Measurements from ENCODE around the gene CH25H.

Gene CH25H

DNA sequence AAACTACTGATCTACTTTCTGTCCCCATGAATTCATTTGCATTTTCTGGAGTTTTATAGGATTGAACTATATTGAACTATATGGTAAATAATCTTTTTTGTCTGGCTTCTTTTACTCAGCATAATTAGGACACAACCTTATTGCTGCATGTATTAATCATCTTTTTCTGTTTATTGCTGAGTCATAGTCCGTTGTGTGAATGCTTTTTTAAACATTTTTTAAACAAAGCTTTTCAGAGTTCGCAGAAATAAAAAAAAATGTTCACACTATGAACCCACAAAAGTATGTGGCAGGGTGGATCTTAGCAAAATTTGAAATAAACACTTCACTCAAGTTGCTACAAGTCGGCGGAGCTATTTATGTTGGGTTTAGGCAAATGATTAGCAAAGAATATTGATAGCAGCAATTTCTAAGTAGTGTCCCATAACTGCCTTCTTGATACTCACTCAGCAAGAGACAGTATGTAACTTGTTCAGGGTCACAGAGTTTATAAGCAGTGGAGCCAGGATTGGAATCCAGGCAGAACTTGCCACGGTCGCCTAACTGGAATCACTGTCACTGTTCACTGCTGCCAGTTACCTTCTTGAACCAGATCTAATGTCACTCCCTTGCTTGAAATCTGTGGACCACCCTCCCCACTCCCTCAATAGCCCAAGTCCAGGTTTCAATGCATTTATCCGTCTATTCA lies 5.6 kb downstream of the CH25H start:
- TF ChIP-seq ZBTB7A (IDR thresholded peaks at IDR 0.05; ENCODE audit: low read depth): no peak
- no peak for TF ChIP-seq YY1 (IDR thresholded peaks at IDR 0.05; ENCODE audit: low read depth)
- no peak for TF ChIP-seq EGR1 (IDR thresholded peaks at IDR 0.05)
- TF ChIP-seq RAD21 (IDR thresholded peaks at IDR 0.05; ENCODE audit: low read depth): no peak
- TF ChIP-seq TEAD4 (IDR thresholded peaks at IDR 0.05): no peak
- no peak for TF ChIP-seq CREB1 (IDR thresholded peaks at IDR 0.05; ENCODE audit: low read depth)
- TF ChIP-seq EP300 (IDR thresholded peaks at IDR 0.05; ENCODE audit: borderline replicate concordance): no peak

DNA sequence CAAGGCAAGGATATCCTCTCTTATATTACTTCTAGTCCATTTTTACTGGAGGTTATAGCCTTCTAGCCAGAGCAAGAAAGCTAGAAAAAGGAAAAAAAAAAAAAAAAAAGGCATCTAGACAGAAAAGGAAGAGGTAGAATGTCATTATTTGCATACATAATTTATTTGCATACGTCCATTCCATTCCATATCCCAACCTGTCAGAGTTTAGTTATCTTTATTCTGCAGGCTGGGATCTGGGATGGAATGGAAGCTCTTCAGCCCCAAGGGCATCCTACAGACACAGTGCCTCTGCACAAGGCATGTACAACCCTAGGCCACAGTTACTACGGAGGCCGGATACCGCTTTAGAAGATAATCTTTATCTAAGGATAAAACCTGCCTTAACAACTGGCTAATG lies 9.6 kb downstream of the CH25H start:
- TF ChIP-seq YY1 (IDR thresholded peaks at IDR 0.05; ENCODE audit: low read depth): no peak
- TF ChIP-seq FOXM1 (IDR thresholded peaks at IDR 0.05; ENCODE audit: borderline replicate concordance, low read depth): no peak
- no peak for TF ChIP-seq EGR1 (IDR thresholded peaks at IDR 0.05)
- no peak for TF ChIP-seq CEBPB (IDR thresholded peaks at IDR 0.05)
- TF ChIP-seq ZBTB7A (IDR thresholded peaks at IDR 0.05; ENCODE audit: low read depth): no peak
- TF ChIP-seq, protein P1, sequence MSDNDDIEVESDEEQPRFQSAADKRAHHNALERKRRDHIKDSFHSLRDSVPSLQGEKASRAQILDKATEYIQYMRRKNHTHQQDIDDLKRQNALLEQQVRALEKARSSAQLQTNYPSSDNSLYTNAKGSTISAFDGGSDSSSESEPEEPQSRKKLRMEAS (IDR thresholded peaks at IDR 0.05): no peak
- TF ChIP-seq NFIC (IDR thresholded peaks at IDR 0.05): no peak
- no peak for TF ChIP-seq USF1 (IDR thresholded peaks at IDR 0.05)

- TF ChIP-seq FOXM1 (IDR thresholded peaks at IDR 0.05; ENCODE audit: borderline replicate concordance, low read depth): no peak
- TF ChIP-seq, protein P1 (IDR thresholded peaks at IDR 0.05): no peak
- TF ChIP-seq CREB1 (IDR thresholded peaks at IDR 0.05; ENCODE audit: low read depth): no peak
- TF ChIP-seq TEAD4 (IDR thresholded peaks at IDR 0.05): no peak
- no peak for TF ChIP-seq RAD21 (IDR thresholded peaks at IDR 0.05; ENCODE audit: low read depth)
- no peak for TF ChIP-seq TCF12 (IDR thresholded peaks at IDR 0.05; ENCODE audit: low read depth)
- TF ChIP-seq, protein P2, sequence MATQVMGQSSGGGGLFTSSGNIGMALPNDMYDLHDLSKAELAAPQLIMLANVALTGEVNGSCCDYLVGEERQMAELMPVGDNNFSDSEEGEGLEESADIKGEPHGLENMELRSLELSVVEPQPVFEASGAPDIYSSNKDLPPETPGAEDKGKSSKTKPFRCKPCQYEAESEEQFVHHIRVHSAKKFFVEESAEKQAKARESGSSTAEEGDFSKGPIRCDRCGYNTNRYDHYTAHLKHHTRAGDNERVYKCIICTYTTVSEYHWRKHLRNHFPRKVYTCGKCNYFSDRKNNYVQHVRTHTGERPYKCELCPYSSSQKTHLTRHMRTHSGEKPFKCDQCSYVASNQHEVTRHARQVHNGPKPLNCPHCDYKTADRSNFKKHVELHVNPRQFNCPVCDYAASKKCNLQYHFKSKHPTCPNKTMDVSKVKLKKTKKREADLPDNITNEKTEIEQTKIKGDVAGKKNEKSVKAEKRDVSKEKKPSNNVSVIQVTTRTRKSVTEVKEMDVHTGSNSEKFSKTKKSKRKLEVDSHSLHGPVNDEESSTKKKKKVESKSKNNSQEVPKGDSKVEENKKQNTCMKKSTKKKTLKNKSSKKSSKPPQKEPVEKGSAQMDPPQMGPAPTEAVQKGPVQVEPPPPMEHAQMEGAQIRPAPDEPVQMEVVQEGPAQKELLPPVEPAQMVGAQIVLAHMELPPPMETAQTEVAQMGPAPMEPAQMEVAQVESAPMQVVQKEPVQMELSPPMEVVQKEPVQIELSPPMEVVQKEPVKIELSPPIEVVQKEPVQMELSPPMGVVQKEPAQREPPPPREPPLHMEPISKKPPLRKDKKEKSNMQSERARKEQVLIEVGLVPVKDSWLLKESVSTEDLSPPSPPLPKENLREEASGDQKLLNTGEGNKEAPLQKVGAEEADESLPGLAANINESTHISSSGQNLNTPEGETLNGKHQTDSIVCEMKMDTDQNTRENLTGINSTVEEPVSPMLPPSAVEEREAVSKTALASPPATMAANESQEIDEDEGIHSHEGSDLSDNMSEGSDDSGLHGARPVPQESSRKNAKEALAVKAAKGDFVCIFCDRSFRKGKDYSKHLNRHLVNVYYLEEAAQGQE (IDR thresholded peaks at IDR 0.05; ENCODE audit: low read depth): no peak
- no peak for TF ChIP-seq EGR1 (IDR thresholded peaks at IDR 0.05)
- TF ChIP-seq NFIC (IDR thresholded peaks at IDR 0.05): no peak
- no peak for TF ChIP-seq CEBPB (IDR thresholded peaks at IDR 0.05)
- no peak for TF ChIP-seq TAF1 (IDR thresholded peaks at IDR 0.05; ENCODE audit: low read depth)
- TF ChIP-seq EP300 (IDR thresholded peaks at IDR 0.05; ENCODE audit: borderline replicate concordance): no peak
- no peak for TF ChIP-seq ZBTB7A (IDR thresholded peaks at IDR 0.05; ENCODE audit: low read depth)
- TF ChIP-seq YY1 (IDR thresholded peaks at IDR 0.05; ENCODE audit: low read depth): no peak
- TF ChIP-seq USF1 (IDR thresholded peaks at IDR 0.05): no peak
Observed at GRCh38 chr10:89189211-89189734, 17.8 kb downstream of the CH25H start.

DNA sequence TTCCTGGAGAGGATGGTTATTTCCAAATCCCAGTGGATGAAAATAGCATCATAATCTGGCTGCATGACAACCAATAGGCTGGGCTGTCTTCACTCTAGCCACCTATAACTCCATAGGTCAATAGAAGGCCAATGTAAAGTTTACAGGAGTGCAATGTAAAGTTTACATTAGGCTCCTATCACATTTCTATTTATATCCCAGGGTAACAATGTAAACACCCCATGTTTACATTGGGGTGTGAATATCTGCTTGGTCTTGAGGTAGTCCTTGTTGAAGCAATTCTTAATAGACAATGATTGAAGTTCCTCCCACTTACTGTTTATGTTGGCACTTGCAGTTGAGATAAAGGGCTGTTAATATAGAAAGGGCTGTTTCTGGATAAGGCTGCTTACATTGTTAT lies 21.5 kb downstream of the CH25H start:
- TF ChIP-seq NFIC (IDR thresholded peaks at IDR 0.05) (no peak), ZBTB7A (IDR thresholded peaks at IDR 0.05; ENCODE audit: low read depth) (no peak), RAD21 (IDR thresholded peaks at IDR 0.05; ENCODE audit: low read depth) (no peak), CREB1 (IDR thresholded peaks at IDR 0.05; ENCODE audit: low read depth) (no peak), TAF1 (IDR thresholded peaks at IDR 0.05; ENCODE audit: low read depth) (no peak)
- TF ChIP-seq, protein P2 (IDR thresholded peaks at IDR 0.05; ENCODE audit: low read depth): no peak
- TF ChIP-seq, protein P1 (IDR thresholded peaks at IDR 0.05): no peak

GRCh38 chr10:89184638-89185037 lies 22.5 kb downstream of the CH25H start:
- no peak for TF ChIP-seq NFIC (IDR thresholded peaks at IDR 0.05)
- no peak for TF ChIP-seq TEAD4 (IDR thresholded peaks at IDR 0.05)
- no peak for TF ChIP-seq TAF1 (IDR thresholded peaks at IDR 0.05; ENCODE audit: low read depth)
- no peak for TF ChIP-seq YY1 (IDR thresholded peaks at IDR 0.05; ENCODE audit: low read depth)
- no peak for TF ChIP-seq FOXM1 (IDR thresholded peaks at IDR 0.05; ENCODE audit: borderline replicate concordance, low read depth)
- TF ChIP-seq, protein P1 (IDR thresholded peaks at IDR 0.05): no peak
- no peak for TF ChIP-seq EGR1 (IDR thresholded peaks at IDR 0.05)
- TF ChIP-seq, protein P2 (IDR thresholded peaks at IDR 0.05; ENCODE audit: low read depth): no peak
- TF ChIP-seq EP300 (IDR thresholded peaks at IDR 0.05; ENCODE audit: borderline replicate concordance): no peak
- no peak for TF ChIP-seq CREB1 (IDR thresholded peaks at IDR 0.05; ENCODE audit: low read depth)
- no peak for TF ChIP-seq TCF12 (IDR thresholded peaks at IDR 0.05; ENCODE audit: low read depth)
- no peak for TF ChIP-seq RAD21 (IDR thresholded peaks at IDR 0.05; ENCODE audit: low read depth)
- no peak for TF ChIP-seq ZBTB7A (IDR thresholded peaks at IDR 0.05; ENCODE audit: low read depth)
- no peak for TF ChIP-seq CEBPB (IDR thresholded peaks at IDR 0.05)
- TF ChIP-seq USF1 (IDR thresholded peaks at IDR 0.05): no peak
